Psoas muscle (tissue), 8 donors: Measurements from ENCODE around the gene PLXNA4. TPM values are rescaled to one million over a fixed set of nuclear protein-coding genes. Genes with fewer than 3 reads are reported as not detected.

Experiments
- ATAC-seq, 4 donors: fragments of 200-7000 bp; cut with Tn5 transposase; one replicate each; pipeline ENCODE4 v1.9.1; 2020; ENCODE audit warnings: moderate library complexity in 3 of 4, mild to moderate bottlenecking in 2 of 4
- DNase-seq, 2 donors: peaks; one replicate each; pipeline ENCODE4 v3.0.0-alpha.2; 2020
- H3K27ac ChIP-seq: fragments of 200-600 bp; one replicate; pipeline ENCODE4 v1.8.0; 2022
- H3K27me3 ChIP-seq, 3 donors: fragments of 200-600 bp in 1 of 3; one replicate each; pipeline versions ENCODE4 v1.6.1 to v1.8.0; 2013 to 2022; ENCODE audit warnings: low read length in 2 of 3, mild to moderate bottlenecking in 2 of 3, moderate library complexity in 1 of 3; ENCODE audit not compliant: insufficient read depth in 3 of 3
- H3K36me3 ChIP-seq, 2 donors: fragments of 200-600 bp in 1 of 2; one replicate each; pipeline versions ENCODE4 v1.6.1 to v1.8.0; 2013 to 2022; ENCODE audit warnings: low read depth in 1 of 2, mild to moderate bottlenecking in 1 of 2, moderate library complexity in 1 of 2; ENCODE audit not compliant: insufficient read depth in 1 of 2
- H3K4me1 ChIP-seq: fragments of 200-600 bp; one replicate; pipeline ENCODE4 v1.8.0; 2022
- H3K4me3 ChIP-seq: fragments of 200-600 bp; one replicate; pipeline ENCODE4 v1.8.0; 2022; ENCODE audit warnings: mild to moderate bottlenecking
- H3K9me3 ChIP-seq: fragments of 200-600 bp; one replicate; pipeline ENCODE4 v1.8.0; 2022
- WGBS, 3 donors: extraction: QIAGEN DNeasy Blood & Tissue Kit; methylation state at CpG; one replicate each; pipeline versions ENCODE4 v1.1.6 to v1.1.7; 2013; 5-methylcytosine and 5-hydroxymethylcytosine counted together
- intact Hi-C, 2 donors: fragments of 100-400 bp; cut with DNase I; formaldehyde crosslinking; loops; one replicate each; pipeline versions ENCODE4 v1.11.0 to v1.14.2; 2022
- polyA plus RNA-seq, 3 donors: library from polyadenylated mRNA; stranded (reverse); fragments of 200-250 nt; gene quantifications; one replicate each; pipeline ENCODE4 v1.2.3, GENCODE V29; 2013
- total RNA-seq, 4 donors: library from RNA; stranded (reverse); fragmentation: NEBNext Ultra II Directional in 2 of 4; extraction: Animal tissue kit (Norgen Biotek cat#: 25700) in 2 of 4; gene quantifications; one replicate each; pipeline versions ENCODE4 v1.2.1 to v1.2.4, GENCODE V29; 2021 to 2023
- TF ChIP-seq, protein P1 (sequence below): fragments of 200-600 bp; IDR thresholded peaks from one replicate; pipeline ENCODE4 v1.8.0; 2022; ENCODE audit warnings: antibody characterized with exemption
- donor health status: healthy with polysubstance abuse.
- donor health status: DM: no; HTN: no; CAD: no; lungs with moderate emphysema.
- donor health status: Bipolar disorder and iron deficiency.
- donor health status: healthy.
- donor health status: DM: yes; HTN: yes; CAD: no.
- donor health status: DM: no; HTN: no; CAD: no.
- donor health status: DM: no; HTN: no; CAD: no.
- donor health status: DM: yes; HTN: yes; CAD: no.

The PLXNA4 gene
- total and polyA plus RNA-seq, 7 donors = 0.15 to 2.5 (median 0.88) TPM

DNA sequence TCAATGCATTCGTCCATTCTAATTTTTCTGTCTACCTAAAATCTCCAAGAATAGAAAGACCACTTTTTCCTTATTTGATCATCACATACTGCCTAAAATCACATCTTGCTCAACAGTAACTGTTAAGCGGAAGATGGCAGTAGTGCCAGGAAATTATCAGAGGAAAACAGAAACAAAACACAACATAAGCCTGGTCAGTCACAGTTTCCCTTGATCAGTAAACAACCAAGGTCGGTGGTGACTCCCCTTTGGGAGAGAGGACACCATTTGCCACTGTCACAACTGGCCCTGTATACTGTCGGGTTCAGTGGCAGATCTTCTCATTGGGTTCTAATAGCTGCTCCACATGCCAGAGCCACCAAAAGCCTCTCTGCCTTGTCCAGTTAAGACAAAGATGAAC is 106.6 kb downstream of the PLXNA4 start:
- intact Hi-C loops = no loop called here
- Histone ChIP-seq H3K27me3 (no peaks in the 10 kb centered on the region), H3K36me3 (no peaks in the 10 kb centered on the region), H3K4me3 (no peak overlapping the region), H3K4me1 (peaks cover 9% of the 10 kb centered on the region), H3K9me3 (no peaks in the 10 kb centered on the region), H3K27ac (no peak overlapping the region)
- no peak for DNase-seq
- no peak for ATAC-seq
- TF ChIP-seq, protein P1, sequence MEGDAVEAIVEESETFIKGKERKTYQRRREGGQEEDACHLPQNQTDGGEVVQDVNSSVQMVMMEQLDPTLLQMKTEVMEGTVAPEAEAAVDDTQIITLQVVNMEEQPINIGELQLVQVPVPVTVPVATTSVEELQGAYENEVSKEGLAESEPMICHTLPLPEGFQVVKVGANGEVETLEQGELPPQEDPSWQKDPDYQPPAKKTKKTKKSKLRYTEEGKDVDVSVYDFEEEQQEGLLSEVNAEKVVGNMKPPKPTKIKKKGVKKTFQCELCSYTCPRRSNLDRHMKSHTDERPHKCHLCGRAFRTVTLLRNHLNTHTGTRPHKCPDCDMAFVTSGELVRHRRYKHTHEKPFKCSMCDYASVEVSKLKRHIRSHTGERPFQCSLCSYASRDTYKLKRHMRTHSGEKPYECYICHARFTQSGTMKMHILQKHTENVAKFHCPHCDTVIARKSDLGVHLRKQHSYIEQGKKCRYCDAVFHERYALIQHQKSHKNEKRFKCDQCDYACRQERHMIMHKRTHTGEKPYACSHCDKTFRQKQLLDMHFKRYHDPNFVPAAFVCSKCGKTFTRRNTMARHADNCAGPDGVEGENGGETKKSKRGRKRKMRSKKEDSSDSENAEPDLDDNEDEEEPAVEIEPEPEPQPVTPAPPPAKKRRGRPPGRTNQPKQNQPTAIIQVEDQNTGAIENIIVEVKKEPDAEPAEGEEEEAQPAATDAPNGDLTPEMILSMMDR = no peak
- WGBS, 3 donors = 58 to 72% (median 59%) methylated on average over 4 of the region's 4 CpGs

DNA sequence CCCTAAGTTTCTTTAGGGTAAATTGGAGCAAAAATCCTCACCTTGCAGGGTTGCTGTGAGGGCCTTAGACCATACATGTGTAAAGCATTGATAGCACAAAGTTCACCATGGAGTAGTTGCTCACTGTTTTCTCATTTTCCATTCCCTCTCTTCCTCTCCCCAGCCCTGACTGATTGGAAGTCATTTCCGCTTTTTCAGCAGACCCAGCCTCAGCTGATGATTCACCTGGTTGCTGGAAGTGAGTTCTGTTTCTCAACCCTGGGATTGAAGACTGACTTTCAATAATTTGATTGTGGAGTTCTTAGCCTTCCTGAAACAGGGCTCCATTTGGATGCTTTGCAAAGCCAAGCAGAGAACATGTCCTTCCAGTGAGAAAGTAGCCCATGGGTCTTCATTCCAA is 107.0 kb downstream of the PLXNA4 start:
- Histone ChIP-seq H3K36me3 (no peaks in the 10 kb centered on the region), H3K9me3 (no peaks in the 10 kb centered on the region), H3K27me3 (no peaks in the 10 kb centered on the region), H3K4me3 (no peak overlapping the region), H3K4me1 (peaks cover 9% of the 10 kb centered on the region), H3K27ac (no peak overlapping the region)
- ATAC-seq = no peak
- DNase-seq = no peak
- intact Hi-C loops = no loop called here
- TF ChIP-seq, protein P1 = no peak
- WGBS, 3 donors = 93 to 95% (median 94%) methylated on average over 1 of the region's 1 CpG

DNA sequence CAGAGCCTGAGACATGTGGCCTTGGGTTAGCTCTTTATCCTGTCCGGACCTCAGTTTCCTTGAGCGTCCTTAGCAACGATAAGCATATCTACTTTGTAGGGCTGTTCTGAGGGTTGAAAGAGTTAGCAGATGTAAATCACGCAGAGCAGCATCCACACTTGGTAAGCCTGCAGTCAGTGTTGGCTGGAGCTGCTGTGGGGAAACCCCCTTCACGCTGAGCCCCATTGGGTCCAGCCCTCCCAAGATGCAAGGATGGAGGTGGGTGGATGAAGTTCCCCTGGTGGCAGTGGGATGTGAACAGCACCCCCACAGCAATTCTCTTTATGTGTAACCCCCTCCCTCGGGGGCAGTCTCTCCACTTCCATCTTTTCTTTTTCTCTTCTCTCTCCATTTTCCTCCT is 109.9 kb downstream of the PLXNA4 start:
- WGBS, 3 donors = 88 to 92% (median 89%) methylated on average over 6 of the region's 6 CpGs
- ATAC-seq = no peak
- no peak for DNase-seq
- Histone ChIP-seq H3K4me1 (no peaks in the 10 kb centered on the region), H3K36me3 (no peaks in the 10 kb centered on the region), H3K9me3 (no peaks in the 10 kb centered on the region), H3K4me3 (no peak overlapping the region), H3K27ac (no peak overlapping the region), H3K27me3 (no peaks in the 10 kb centered on the region)
- intact Hi-C loops = no loop called here
- TF ChIP-seq, protein P1 = no peak

DNA sequence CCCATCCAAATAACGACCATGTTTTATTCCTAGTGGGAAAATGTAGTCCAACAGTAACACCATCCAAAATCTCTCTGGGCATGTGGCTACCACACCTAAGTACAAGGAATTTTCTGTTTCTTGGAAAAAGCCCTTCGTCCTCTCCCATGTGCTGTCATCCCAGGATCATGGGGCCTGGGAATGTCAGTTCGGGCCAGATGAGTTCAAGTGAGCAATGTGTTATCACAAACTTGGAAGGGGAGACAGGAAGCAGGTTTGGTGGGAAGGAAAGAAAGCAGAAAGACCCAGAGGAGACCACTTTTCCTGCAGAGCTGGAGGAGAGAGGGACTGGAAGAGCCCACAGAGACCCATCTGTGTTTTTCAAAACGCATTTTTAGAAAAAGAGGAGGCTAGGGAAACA is 110.8 kb downstream of the PLXNA4 start:
- DNase-seq (no peak), ATAC-seq (no peak)
- Histone ChIP-seq H3K27ac (no peak overlapping the region), H3K9me3 (no peaks in the 10 kb centered on the region), H3K4me3 (no peak overlapping the region), H3K36me3 (no peaks in the 10 kb centered on the region), H3K4me1 (no peaks in the 10 kb centered on the region), H3K27me3 (no peaks in the 10 kb centered on the region)
- TF ChIP-seq, protein P1 = no peak
- WGBS, 3 donors = 76 to 77% (median 76%) methylated on average over 4 of the region's 4 CpGs
- intact Hi-C loops = no loop called here

DNA sequence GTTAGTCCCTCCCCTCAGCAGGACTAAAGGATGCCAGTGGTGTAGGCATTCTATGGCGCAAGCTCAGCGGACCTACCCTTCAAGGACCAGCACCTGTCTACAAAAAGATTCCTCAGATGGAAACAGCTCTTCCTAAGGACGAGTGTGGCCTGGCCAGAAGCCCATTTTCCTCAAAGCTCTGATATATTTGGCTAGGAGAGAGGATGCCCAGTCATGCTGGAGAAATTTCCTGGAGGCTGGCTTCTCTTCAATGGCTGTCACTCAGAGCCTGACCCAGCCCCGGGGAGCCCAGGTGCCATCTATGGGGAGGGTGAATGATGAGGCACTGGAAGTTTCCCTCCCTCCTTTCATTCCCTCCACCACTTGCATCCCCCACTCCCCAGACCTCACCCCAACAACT is 111.5 kb downstream of the PLXNA4 start:
- Histone ChIP-seq H3K36me3 (no peaks in the 10 kb centered on the region), H3K9me3 (no peaks in the 10 kb centered on the region), H3K27ac (no peak overlapping the region), H3K27me3 (no peaks in the 10 kb centered on the region), H3K4me1 (no peaks in the 10 kb centered on the region), H3K4me3 (no peak overlapping the region)
- TF ChIP-seq, protein P1 = no peak
- peak; percentile 54 to 84 (median 68) for ATAC-seq
- WGBS, 3 donors = 48 to 54% (median 51%) methylated on average over 4 of the region's 4 CpGs
- intact Hi-C loops = no loop called here
- peak in 1 of 2 donors; percentile 22 for DNase-seq
